IMR-90 (cell line): ENCODE measurements around the gene XRCC4. TPM values are rescaled to one million over a fixed set of nuclear protein-coding genes. Genes with fewer than 3 reads are reported as not detected.

ENCODE experiments used
- ATAC-seq: fragments of 200-7000 bp; cut with Tn5 transposase; 2 replicates; pipeline ENCODE4 v1.9.1; 2020; ENCODE audit warnings: low read depth, mild to moderate bottlenecking, moderate library complexity
- BruUV-seq: library from RNA; stranded (reverse); fragments of 400-500 nt; replicated peaks from 2 replicates; lab custom pipeline; 2021; lab: Mats Ljungman, UMichigan
- CTCF ChIA-PET: fragments of 300-600 bp; formaldehyde crosslinking; extraction: SDS; loops from one replicate; lab custom pipeline; 2021; ENCODE audit warnings: antibody characterized with exemption; lab: Yijun Ruan, JAX
- POLR2A ChIA-PET: fragments of 300-600 bp; sonication (Branson Sonifier 250); formaldehyde crosslinking; loops from one replicate; lab custom pipeline; 2022; ENCODE audit warnings: antibody characterized with exemption; ENCODE audit not compliant: unreplicated experiment; lab: Charles Lee
- DNase-seq: peaks from one replicate; pipeline ENCODE4 v3.0.0; 2013
- H2AFZ ChIP-seq: replicated peaks from 2 replicates; pipeline ENCODE3; 2013; ENCODE audit warnings: low read length, mild to moderate bottlenecking; ENCODE audit not compliant: poor library complexity
- H2AK5ac ChIP-seq: 2 replicates; pipeline ENCODE4 v1.6.1; 2013; ENCODE audit warnings: low read depth, low read length, inconsistent platforms
- H2AK9ac ChIP-seq: replicated peaks from 2 replicates; pipeline ENCODE3; 2013; ENCODE audit warnings: mild to moderate bottlenecking, low read depth, low read length, moderate library complexity; ENCODE audit not compliant: poor library complexity
- H2BK120ac ChIP-seq: 2 replicates; pipeline ENCODE4 v1.6.1; 2013; ENCODE audit warnings: low read depth, low read length, inconsistent platforms
- H2BK15ac ChIP-seq: 3 replicates; pipeline ENCODE4 v1.6.1; 2013; ENCODE audit warnings: low read depth, low read length, inconsistent platforms
- H2BK20ac ChIP-seq: 2 replicates; pipeline ENCODE4 v1.6.1; 2013; ENCODE audit warnings: low read depth, mild to moderate bottlenecking, inconsistent platforms, low read length, moderate library complexity
- H2BK5ac ChIP-seq: 2 replicates; pipeline ENCODE4 v1.6.1; 2013; ENCODE audit warnings: mild to moderate bottlenecking, low read depth, low read length, inconsistent platforms; ENCODE audit not compliant: poor library complexity, severe bottlenecking
- H3K14ac ChIP-seq: replicated peaks from 2 replicates; pipeline ENCODE4 v1.6.1; 2013; ENCODE audit warnings: low read depth, low read length, inconsistent platforms
- H3K18ac ChIP-seq: 2 replicates; pipeline ENCODE4 v1.6.1; 2013; ENCODE audit warnings: low read depth, low read length, control low read depth
- H3K23ac ChIP-seq: 2 replicates; pipeline ENCODE4 v1.6.1; 2013; ENCODE audit warnings: low read depth, low read length, inconsistent platforms
- H3K27ac ChIP-seq: 2 replicates; pipeline ENCODE4 v1.5.1; 2013; ENCODE audit warnings: mild to moderate bottlenecking, control low read depth, low read length; ENCODE audit not compliant: insufficient read depth
- H3K27me3 ChIP-seq: 2 replicates; pipeline ENCODE4 v1.6.1; 2013; ENCODE audit warnings: low read length; ENCODE audit not compliant: control insufficient read depth, insufficient read depth
- H3K36me3 ChIP-seq: 2 replicates; pipeline ENCODE4 v1.6.1; 2013; ENCODE audit warnings: low read length, mixed read lengths; ENCODE audit not compliant: control insufficient read depth, insufficient read depth
- H3K4ac ChIP-seq: 2 replicates; pipeline ENCODE4 v1.6.1; 2013; ENCODE audit warnings: low read depth, low read length, inconsistent platforms
- H3K4me1 ChIP-seq: 2 replicates; pipeline ENCODE4 v1.6.1; 2013; ENCODE audit warnings: low read length, mixed read lengths; ENCODE audit not compliant: control insufficient read depth, insufficient read depth
- H3K4me2 ChIP-seq: 2 replicates; pipeline ENCODE4 v1.6.1; 2013; ENCODE audit warnings: low read depth, mild to moderate bottlenecking, control low read depth, low read length, moderate library complexity
- H3K4me3 ChIP-seq: 2 replicates; pipeline ENCODE4 v1.5.1; 2013; ENCODE audit warnings: low read depth, mild to moderate bottlenecking, control low read depth, low read length, moderate library complexity; ENCODE audit not compliant: insufficient read depth
- H3K56ac ChIP-seq: 2 replicates; pipeline ENCODE4 v1.6.1; 2013; ENCODE audit warnings: low read length, inconsistent platforms; ENCODE audit not compliant: insufficient read depth; ENCODE audit errors: extremely low read depth
- H3K79me1 ChIP-seq, 2 experiments: 2 replicates each; pipeline ENCODE4 v1.6.1; 2013; ENCODE audit warnings: low read length in 2 of 2, inconsistent platforms in 1 of 2, low read depth in 1 of 2
- H3K9ac ChIP-seq: 2 replicates; pipeline ENCODE4 v1.6.1; 2013; ENCODE audit warnings: low read depth, low read length, control low read depth
- H3K9me1 ChIP-seq: 2 replicates; pipeline ENCODE4 v1.6.1; 2013; ENCODE audit warnings: low read length, inconsistent platforms; ENCODE audit not compliant: insufficient read depth
- H3K9me3 ChIP-seq: 2 replicates; pipeline ENCODE4 v1.6.1; 2013; ENCODE audit warnings: low read length; ENCODE audit not compliant: control insufficient read depth, insufficient read depth
- H4K20me1 ChIP-seq: 2 replicates; pipeline ENCODE4 v1.6.1; 2013; ENCODE audit warnings: low read length, inconsistent platforms; ENCODE audit not compliant: insufficient read depth
- H4K5ac ChIP-seq: 2 replicates; pipeline ENCODE4 v1.6.1; 2013; ENCODE audit warnings: mild to moderate bottlenecking, low read depth, low read length, control low read depth
- H4K8ac ChIP-seq, 2 experiments: 2 replicates each; pipeline ENCODE4 v1.6.1; 2013; ENCODE audit warnings: low read depth in 2 of 2, low read length in 2 of 2, control low read depth in 1 of 2, inconsistent platforms in 1 of 2
- H4K91ac ChIP-seq: 2 replicates; pipeline ENCODE4 v1.6.1; 2013; ENCODE audit warnings: low read depth, low read length, inconsistent platforms; ENCODE audit not compliant: insufficient read depth
- CHD1 ChIP-seq: IDR thresholded peaks from 2 replicates; pipeline ENCODE4 v1.6.1; 2012; ENCODE audit warnings: low read depth, low read length, improper control_type of control experiment
- ELK1 ChIP-seq: fragments of 150-350 bp; IDR thresholded peaks from 2 replicates; pipeline ENCODE4 v1.6.1; 2016; ENCODE audit warnings: low read depth, mild to moderate bottlenecking, low read length, moderate library complexity, borderline replicate concordance
- MAFK ChIP-seq: IDR thresholded peaks from 2 replicates; pipeline ENCODE4 v1.6.1; 2012; ENCODE audit warnings: low read depth, low read length, improper control_type of control experiment
- SMC3 ChIP-seq: fragments of 150-350 bp; IDR thresholded peaks from 2 replicates; pipeline ENCODE4 v1.6.1; 2016; ENCODE audit warnings: low read depth, mild to moderate bottlenecking, antibody characterized with exemption, low read length, moderate library complexity
- dilution Hi-C: fragments of 300-500 bp; cut with HindIII; formaldehyde crosslinking; loops from one replicate; pipeline ENCODE4 v1.14.3; 2018; ENCODE audit warnings: low sequenced_read_pairs; ENCODE audit not compliant: unreplicated experiment
- in situ Hi-C: fragments of 300-500 bp; cut with MboI; formaldehyde crosslinking; loops from 3 replicates; pipeline ENCODE4 v1.14.3; 2019; ENCODE audit warnings: low sequenced_read_pairs, inconsistent platforms, mixed read lengths
- intact Hi-C: fragments of 100-400 bp; cut with micrococcal nuclease; formaldehyde crosslinking; loops from 2 replicates; pipeline ENCODE4 v1.10.0; 2022
- polyA plus RNA-seq, 3 experiments: library from polyadenylated mRNA; depleted of rRNA; stranded (reverse); fragments of >200 nt; gene quantifications; 2 replicates each; pipeline ENCODE4 v1.2.3, GENCODE V29; 2012; ENCODE audit warnings: low replicate concordance in 1 of 3
- total RNA-seq: library from RNA; depleted of rRNA; stranded (reverse); fragments of >200 nt; gene quantifications from 2 replicates; pipeline ENCODE4 v1.2.3, GENCODE V29; 2012

Gene XRCC4
- total and polyA plus RNA-seq, 2 of the 4 experiments (the other 2 are of a cell fraction): 3.5 to 4.7 TPM

DNA sequence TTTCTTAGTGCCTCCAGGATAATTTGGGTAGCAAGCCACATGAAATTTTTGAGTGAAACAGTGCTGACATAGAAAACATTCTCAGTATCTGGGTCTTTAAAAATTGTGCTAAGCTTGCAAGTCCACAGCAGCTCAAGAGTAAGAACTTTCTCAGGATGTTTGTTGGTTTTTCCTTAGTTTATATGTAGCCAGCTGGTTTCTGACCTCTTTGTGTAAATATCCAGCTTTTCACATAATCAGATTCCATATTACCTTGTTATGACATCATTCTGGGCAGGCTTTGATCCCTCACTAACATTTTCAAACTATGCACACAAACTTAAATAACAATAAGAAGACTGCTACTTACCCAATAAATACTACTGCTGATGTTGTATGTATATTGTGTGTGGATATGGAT is 311.3 kb downstream of the XRCC4 start:
- Histone ChIP-seq H3K23ac (no peak overlapping the region), H2BK20ac (no peak overlapping the region), H3K4me2 (no peak overlapping the region), H4K5ac (no peak overlapping the region), H4K91ac (no peak overlapping the region), H3K18ac (no peak overlapping the region), H4K20me1 (no peaks in the 10 kb centered on the region), H3K14ac (no peak overlapping the region), H2BK120ac (no peak overlapping the region), H3K9ac (no peak overlapping the region), H2AFZ (no peak overlapping the region), H3K27me3 (no peaks in the 10 kb centered on the region), H3K27ac (no peak overlapping the region), H3K4ac (no peak overlapping the region), H2AK9ac (no peak overlapping the region), H3K9me3 (no peaks in the 10 kb centered on the region), H2AK5ac (no peak overlapping the region), H3K4me1 (peaks cover 3% of the 10 kb centered on the region), H3K79me1 (no peaks in the 10 kb centered on the region), H4K8ac (no peak overlapping the region), H2BK5ac (no peak overlapping the region), H3K9me1 (no peaks in the 10 kb centered on the region), H3K36me3 (no peaks in the 10 kb centered on the region), H3K4me3 (no peak overlapping the region), H2BK15ac (no peak overlapping the region), H3K56ac (no peak overlapping the region)
- dilution Hi-C loops (no loop called here), intact Hi-C loops (no loop called here), in situ Hi-C loops (no loop called here)
- TF ChIP-seq ELK1: no peak
- no peak for TF ChIP-seq CHD1
- TF ChIP-seq MAFK: peak; percentile 72
- TF ChIP-seq SMC3: no peak
- ChIA-PET CTCF (no interaction called here), POLR2A (interaction anchor here (0.5 kb wide), 1 partner anchor 846 kb away, joined by 8 read pairs; no protein-coding TSS in a partner anchor)
- DNase-seq (peak; percentile 92), ATAC-seq (peak; percentile 91)
- BruUV-seq: no TSS peak
